NCI-H226 (cell line): ENCODE results near the gene ASB16.

ENCODE experiments used
- DNase-seq: peaks from one replicate; pipeline ENCODE4 v3.0.0-alpha.2; 2015

The ASB16 gene

DNA sequence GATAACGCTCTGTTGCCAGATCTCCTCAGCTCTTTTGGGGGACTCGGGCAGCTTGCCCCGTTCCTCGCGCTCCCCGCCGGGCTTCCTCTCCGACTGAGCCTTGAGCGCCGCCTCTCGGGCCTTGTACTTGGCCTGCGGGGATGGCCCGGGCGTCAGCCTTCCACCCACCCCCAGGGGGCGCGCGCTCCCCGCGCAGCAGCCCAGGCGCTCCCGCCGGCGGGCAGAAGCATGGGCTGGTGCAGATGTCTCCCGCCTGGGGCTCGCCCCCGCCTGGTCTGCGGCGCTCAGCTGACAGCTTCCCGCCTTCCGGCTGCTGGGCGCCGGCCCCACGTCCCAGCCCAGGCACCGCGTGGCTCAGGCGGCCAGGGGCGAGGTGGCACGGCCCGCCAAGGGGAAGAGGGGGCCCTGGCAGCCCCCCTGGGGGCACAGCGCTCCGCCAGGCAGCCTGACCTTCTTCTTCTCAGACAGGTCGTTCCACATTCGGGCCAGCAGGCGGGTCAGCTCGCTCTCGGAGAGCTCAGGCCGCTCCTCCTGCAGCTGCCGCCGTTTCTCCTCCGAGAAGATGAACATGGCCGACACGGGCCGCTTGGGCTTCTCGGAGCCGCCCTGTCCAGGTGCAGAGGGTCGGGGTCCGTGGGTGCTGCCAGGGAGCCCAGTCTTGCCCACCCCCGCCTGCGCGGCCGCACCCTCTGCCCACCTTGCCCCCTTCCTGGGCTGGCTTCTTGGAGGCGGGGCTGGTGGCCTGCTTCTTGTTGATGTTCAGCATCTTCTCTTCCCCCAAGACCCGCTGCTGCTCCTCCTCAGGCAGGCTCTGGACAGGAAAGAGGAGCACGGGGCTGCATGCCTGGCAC, 40.1 kb downstream of the ASB16 start:
- peak; percentile 79 for DNase-seq

DNA sequence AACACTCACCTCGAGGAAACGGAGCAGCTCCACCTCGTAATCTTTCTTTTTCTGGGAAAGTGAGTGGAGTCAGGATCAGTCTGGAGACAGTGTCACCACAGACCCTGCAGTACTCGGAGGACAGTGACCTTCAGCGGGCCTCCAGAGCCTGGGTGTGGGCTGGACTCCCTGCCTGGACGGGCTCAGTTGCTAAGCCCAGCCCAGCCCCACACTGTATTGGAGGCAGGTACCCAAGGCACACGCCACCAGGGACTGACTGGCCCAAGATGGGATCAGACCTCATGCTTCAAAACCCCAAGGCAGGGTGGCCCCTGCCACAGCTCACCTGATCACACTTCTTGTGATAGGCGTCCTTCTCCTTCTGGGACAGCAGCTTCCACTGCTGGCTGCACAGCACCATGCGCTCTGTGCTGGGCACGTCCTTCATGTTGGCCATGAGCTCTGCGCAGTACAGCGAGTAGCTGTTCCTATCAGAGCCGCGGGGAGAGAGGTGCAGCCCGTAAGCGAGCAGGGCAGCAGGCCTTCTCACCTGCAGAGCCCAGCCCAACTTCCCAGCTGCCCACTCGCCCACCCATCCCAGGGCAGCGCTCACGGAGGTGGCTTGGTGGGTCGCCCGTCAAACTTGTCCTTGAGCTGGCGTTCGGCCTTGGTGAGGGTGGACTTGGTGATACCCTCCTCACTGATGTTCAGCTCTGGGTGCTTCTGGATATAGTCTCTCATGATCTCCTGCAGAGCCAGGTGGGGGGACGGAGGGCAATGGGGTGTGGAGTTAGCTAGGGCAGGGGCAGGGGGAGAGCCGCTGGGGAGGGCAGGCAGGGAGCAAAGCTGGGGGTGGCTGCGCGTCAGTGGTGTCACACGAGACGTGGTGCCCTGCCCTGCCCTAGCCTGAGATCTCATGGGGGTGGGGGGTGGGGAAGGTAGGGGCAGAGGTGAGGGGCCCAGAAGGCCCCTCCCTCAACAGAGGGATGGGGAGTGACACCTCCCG, 41.1 kb downstream of the ASB16 start:
- no peak for DNase-seq

DNA sequence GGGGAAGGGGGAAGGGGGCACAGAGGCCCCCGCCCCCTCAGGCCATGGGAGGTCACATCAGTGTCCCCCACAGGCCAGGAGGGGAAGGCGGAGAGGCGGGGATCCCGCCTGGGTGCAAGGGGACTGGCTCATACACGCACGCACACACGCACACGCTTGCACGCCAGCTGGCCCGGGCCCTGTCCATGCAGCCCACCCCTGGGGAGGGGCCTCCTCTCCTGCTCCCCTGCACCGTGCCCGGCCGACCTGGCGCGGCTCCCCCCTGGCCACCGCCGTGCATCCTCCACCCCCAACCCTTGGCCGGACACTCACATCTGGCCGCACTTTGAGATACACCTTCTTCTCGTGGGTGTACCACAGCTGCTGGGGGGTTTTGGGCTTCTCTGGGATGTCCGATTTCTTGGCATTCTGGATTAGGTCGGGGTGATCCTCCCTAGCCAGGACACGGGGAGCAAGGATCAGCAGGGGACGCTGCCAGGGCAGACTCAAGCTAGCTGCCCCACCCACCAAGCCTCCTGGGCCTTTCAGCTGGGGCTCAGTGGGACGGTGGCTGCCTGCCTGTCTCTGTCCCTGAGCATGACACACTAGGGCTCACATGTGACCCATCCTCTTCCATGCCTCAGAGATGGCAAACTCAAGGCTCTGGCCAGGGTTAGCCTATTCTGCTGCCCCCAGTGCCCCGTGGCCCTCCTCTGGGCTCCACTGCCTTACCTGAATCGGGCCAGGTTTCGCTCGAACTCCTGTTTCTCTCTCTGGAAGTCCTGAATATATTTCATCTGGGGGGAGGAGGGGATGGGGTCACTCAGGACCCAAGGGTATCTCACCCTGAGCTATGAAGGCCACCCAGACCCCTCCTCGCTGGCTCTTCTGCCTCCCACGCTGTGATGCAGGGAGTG, 42.3 kb downstream of the ASB16 start:
- DNase-seq = no peak

DNA sequence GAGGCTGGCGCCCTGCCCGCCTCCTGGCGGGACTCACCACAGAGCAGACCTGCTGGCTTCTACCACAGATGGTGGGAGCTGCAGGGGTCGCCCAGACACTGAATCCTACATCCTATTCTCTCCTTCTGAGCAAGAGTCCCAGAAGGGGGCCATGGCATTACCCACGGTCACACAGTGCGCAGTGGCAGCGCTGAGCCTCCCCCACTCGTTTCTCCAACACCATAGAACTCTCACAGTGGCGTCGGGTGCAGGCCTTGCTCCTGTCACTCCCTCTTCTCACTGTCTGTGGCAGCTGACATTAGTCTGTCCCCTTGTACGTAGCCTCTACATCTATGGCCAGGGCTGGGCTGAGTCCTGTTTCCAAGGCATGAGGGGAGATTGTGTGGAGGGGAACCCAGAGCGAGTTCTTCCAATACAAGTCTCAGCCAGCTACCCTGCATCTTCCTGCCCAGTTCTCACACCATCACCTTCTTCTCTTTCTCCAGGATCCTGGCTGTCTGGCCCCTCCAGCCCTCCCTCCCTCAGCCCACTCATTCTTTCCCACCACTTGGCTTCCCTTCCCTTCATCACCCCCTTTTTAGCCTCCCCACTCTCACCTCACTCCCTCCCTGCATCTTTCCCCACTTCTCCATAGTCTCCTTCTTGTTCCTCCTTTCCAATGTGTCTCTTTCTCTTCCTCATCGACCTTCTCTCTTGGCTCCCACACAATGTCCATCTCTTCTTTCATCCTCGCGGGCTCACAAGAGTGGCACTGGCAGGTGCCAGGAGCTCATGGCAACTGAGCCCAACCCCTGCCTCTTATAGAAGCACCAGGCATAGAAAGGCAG, 43.1 kb downstream of the ASB16 start:
- DNase-seq = no peak

DNA sequence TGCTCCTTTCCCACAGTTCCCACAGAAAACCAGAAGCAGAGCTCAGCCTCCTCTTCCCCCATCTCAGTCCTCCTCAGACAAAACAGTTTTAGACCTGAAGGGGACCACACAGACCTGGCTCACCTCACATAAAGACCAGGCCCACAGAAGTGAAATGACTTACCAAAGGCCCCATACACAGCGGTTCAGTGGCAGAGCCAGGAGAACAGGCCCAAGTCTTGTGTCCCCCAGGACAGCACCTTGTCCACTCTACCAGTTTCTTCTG, 43.7 kb downstream of the ASB16 start:
- no peak for DNase-seq

DNA sequence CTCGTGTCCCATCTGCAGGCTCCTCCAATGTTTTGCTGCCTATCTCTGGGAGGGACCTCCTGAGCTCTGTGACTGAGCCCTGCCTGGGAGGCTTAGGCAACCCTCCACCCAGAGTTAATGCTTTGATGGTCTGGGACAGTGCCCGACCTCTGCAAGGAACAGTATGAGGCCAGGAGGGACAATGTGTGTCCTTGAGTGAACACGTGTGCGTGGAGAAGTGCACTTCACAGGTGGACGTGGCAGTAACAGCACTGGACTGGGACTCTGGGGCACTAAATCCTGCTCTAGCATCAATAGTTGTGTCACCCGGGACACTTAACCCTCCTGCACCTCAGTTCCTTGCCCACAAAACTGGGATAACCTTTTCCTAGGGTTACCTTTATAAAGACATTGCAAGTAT, 44.4 kb downstream of the ASB16 start:
- no peak for DNase-seq

DNA sequence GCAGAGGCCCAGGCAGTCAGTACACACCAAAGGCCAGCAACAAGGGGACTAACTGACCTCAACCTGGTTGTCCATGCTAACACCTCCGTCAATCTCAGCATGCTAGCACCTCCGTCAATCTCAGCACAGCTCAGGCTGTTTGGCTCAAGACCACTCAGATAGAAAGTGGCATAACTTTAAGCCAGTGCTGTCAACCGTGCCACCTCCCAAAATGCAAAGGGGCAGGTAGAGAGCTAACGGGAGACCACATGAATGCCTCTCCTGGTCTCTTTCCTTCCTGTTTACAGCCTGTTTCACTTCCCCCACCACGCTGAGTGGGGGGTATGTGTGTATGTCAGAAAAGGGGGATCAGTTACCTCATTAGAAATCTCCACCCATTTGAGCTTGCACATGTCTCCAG, 45.7 kb downstream of the ASB16 start:
- no peak for DNase-seq

DNA sequence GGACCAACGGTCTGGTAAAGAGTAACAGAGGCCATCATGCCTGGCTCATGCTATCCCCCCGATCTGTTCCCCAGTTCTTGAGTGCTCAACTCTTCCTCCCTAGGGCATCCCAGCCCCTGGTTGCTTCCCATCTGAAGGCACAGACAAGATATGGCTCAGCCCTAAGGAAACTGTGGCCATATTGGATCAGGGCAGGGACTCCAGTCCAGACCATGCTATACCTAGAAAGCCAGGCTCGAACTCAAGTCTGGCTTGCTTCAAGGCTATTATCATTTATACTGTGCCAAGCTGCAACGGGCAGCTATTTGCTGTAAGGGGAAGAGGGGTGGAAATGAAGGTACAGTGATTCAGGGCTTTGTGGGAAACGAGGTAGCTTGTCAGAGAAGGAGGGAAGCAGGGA, 46.2 kb downstream of the ASB16 start:
- DNase-seq = no peak

DNA sequence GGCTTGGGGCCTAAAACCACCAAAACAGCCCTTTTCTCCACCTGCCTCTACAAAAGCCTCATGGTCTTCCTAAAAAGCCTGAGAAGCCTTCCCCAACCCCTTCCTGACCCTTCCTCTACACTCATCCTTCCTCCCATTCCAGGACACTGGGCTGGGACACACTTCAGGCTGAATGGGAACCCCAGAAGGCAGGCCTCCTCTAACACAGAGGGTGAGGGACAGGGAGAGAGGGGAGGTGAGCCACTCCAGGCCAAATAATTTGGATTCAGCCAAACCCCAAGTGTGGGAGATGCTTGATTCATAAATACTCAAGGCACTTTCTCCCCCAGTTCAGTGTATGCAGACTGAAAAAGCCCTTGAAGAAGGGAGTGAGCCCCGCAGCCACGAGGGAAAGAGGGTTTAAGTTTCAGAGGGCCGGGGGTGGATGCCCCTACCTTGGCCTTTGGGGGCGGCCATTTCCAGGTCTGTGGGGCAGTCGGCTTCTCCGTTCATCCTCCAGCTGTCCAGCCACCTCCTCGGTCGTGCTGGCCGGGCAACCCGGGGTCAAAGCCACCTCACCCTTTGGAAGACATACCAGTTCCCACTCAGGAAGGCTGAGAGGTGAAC, 47.3 kb downstream of the ASB16 start:
- DNase-seq = no peak

DNA sequence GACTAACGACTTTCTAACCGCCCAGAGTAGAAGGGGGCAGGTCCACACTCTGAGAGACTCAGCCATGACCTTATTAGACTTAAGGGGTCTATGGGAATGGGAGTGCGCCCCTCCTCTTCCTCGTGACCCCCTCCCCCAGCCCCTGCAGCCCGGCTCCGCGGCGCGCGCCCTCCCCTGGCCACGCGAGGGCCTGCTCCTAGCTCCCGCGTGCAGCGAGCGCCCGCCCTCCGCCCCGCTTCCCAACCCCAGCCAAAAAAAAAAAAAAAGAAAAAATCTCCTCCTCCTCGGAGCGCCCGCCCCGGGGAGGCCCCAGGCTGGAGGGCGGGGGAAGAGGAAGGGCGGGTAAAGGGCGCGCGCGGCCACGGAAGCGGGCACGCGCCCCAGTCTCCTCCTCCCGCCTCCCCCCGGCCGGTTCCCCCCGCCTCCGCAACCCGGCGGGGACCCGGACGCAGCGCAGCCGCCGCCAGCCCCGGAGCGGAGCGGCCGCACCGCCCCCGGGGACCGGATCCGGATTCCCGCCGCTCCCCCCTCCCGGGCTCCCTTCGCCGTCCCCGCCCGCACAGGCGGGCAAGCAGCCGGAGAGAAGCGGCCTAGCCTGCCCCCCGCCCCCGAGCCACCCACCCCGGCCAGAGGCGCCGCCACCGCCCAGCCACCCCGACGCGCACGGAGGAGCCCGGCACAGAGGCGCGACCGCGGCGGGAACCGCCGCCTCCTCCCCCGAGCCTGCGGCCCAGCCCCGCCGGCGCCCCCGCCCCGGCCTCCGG, 48.0 kb downstream of the ASB16 start:
- peak; percentile 75 for DNase-seq

DNA sequence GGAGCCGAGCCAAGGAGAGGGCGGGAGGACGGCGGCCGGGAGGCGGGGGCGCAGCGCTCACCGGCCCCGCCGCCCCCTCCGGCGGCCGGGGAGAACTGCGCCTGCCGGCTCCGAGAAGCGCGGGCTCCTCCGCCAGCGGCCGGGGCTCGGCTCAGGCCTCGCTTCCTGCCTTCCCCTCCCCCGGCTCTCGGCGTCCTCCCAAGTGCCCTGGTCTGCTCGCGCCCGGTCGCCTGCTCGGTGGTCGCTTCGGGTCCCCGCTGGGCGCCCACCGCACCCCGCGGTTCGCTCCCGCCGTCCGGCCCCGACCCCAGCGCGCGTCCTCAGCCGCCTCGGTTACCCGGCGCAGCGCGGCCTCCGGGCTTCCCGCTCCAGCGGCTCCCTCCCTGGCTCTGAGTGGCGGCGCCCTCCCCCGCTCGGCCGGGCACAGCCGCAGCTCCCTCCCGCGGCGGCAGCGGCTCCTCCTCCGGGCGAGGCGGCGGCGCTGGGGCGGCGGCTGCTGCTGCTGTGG, 48.7 kb downstream of the ASB16 start:
- peak; percentile 55 for DNase-seq

DNA sequence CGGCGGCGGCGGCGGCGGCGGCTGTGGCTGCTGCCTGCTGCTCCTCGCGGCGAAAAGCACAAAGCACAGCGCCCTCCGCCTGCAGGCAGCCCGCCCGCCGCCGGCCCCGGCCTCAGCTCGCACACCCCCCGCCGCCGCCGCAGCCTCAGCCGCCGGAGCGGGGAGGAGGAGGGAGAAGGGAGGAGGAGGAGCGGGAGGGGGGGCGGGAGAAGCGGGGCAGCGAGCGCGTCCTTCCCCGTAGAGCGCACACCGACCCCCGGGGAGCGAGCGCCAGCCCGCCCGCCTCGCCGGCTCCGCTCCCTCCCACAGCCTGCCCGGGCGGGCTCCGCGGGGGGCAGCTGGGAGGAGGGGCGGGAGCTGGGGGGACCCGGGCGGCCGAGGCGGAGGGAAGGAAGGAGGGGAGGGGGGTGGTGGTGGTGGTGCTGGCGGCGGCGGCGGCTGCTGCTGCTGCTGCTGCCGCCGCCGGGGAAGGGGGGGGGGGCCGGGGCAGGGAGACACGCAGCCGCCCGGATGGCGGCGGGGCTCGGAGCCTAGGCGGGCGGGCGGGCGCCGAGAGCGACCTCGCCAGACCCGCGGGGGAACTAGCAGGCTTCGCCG, 49.2 kb downstream of the ASB16 start, which contains the start of gene UBTF:
UBTF (minus strand) TSS at position 60 of the 597 bp plus-strand sequence. CDS start 1,446 bp downstream, outside the sequence.
- peak; percentile 55 for DNase-seq

DNA sequence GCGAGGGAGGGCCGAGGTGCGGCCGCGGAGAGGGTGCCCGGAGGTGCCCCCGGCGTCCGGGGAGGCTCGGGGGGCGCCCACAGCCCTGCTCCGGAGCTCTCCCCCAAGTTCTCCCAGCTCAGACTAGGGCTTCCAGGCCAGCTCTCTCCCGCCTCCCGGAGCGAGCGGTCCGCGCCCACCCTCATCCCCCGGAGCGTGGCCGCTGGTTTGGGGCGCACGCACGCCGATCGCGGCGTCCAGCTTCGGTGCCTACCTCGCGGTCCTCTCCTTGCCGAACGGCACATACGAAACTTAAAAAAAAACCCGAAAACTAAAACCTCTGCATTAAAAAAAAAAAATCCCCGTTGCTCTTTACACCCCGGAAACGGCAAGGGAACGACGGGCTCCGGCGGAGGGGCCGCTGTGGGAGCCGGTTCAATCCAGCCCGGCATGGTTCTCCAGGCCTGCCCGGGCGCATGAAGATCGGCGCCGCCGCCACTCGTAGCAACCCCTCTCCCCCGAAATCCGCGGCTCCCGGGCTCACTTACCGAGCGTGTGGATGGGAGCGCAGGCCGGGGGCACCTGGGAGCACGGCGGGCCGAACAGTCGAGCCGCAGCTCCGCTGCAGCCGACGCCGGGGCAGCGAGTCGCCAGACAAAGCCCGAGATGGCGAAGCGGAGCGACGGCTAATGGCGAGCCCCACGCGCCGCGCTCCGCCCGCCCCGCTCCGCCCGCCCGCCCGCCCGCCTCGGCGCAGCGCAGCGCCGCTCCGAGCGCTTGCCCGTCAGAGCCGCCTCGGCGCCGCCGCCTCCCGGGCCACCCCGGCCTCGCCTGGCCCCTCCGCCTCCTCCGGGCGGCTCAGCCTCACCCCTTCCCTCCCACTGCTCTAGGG, 49.9 kb downstream of the ASB16 start:
- peak; percentile 34 for DNase-seq

DNA sequence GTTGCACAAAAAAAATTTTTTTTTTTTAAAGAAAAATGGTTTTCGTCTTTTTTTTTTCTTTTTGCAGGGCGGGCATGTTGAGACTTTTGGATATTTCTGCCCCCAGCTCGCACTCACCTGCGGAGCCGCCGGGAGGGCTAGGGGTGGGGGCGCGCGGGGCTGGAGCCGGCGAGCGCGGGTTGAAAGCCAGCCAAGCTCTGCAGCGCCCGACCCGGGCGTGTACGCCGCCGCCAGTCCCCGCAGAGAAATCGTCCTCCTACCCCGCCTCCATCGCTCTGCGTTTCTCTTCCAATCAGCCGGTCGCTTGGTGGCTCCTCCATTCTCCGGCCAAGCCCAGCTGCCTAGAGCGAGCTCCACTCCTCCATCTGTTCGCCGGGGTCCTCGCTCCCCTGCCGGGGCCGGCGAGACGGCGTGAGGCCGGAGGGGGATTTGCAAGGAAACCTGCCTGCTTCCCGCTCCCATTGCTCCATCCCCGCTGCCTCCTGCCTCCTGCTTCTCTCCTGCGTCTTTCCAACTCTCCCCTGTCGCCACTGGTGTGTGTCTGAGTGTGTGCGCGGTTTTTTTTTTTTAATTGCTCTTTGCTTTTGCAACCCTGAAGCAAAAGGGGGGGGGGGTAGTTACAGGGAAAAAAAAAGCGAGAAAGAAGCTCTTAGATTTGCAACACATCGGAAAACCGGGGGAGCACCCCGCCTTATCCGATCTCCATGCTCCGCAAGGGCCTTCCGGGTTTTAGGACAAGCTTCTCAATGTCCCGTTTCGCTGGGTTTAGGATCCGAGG, 50.8 kb downstream of the ASB16 start:
- peak; percentile 77 for DNase-seq

DNA sequence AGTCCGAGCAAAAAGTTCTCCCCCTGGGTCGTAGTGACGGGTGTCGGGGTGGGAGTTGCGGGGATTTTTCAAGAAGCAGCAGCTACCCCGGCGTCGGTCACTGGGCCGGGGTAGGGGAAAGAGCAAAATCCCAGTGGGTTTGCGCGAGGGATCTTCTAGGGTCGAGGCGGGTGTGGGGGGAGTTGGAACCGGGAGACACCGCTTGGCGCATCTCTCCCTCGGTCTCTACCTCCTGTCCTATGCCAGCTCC, 51.3 kb downstream of the ASB16 start:
- DNase-seq = no peak

DNA sequence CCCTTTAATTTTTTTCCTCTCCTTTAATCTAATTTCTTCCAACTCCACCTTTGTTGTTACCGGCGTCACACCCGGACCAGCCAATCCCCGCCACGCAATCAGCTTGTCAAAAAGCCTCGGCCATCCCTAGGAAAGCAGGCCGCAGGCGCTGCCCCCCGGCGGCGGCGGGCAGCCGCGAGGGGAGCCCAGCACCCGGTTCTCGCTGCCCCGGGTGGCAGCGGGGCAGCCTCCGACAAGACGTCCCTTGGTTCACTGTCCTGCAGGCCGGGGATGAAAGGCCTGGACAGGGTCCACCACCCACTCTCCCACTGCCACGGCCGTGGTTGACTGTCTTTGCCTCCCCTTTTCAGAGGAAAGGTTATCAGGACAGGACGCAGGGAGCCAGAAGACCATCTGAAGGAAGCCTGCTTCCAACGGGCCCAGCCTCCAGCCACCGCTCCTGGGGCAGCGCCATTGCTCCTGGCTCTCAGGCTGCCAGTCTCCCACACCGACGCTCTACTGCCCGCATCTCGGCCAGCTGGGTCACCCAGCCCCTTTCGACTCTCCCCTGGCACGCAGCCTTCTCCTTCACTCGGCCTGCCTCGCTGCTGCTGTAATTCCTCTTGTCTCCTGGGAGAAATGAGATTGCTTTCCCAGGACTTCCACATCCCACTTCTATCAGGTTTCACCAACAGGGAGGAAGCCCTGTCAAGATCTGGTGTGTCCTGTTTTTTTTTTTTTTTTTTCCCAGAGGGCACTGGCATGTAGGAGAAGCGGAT, 51.8 kb downstream of the ASB16 start:
- DNase-seq = peak; percentile 75

DNA sequence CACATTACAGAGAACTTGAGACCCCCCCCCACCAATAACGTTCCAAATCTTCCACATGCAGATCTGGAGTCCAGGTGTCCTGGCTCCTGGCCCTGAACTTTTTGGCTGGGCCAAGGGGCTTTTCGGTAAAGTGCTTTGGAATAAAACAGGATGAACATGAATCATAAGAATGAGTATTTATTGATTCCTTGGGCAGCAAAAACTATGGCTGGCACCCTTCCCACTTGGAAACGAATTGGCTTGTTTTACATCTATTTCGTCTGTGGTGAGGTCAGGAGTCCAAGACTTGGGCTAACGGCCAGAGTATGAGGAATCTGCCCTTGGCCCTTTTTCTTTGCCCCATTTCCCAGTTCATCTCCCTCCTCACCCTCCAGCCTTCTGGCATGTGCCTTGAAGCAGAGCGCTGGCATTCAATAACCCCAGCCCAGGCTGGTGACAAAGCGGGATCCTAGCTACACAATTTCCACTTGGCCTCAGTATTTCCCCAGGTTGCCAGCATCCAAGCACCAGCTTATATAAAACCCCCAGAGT, 53.1 kb downstream of the ASB16 start:
- DNase-seq = no peak
